GM12873 (cell line): ENCODE measurements around the gene DGKI.

Source experiments
- TF ChIP-seq, protein P1 (sequence below): IDR thresholded peaks from 2 replicates; pipeline ENCODE4 v1.5.1; 2012; ENCODE audit warnings: low read depth, mild to moderate bottlenecking, moderate library complexity, low read length, control low read depth; ENCODE audit not compliant: insufficient read depth; ENCODE audit errors: missing control alignments

The DGKI gene

DNA sequence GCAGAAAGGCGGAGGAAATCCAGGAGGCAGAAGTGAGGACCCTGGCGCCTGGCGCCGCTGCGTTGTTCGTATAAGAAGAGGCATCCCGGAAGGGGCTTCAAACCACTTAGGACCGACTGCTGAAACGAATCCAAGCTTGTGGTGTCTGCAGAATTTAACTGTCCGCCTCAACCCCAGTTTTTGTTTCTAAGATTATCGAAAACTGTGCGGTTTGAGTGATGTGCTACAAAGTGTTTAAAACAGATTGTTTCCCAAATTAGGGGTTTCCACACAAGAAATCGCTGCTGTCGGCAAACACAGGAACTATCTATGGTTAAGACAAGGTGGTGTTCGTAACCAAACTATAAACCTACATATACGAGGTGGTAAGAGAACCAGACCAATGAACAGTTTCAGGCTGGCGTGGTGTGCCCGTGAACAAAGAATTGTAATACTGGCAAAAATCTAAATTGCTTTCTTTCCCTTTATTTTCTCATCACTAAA, 835 bp upstream of the DGKI start:
- TF ChIP-seq, protein P1, sequence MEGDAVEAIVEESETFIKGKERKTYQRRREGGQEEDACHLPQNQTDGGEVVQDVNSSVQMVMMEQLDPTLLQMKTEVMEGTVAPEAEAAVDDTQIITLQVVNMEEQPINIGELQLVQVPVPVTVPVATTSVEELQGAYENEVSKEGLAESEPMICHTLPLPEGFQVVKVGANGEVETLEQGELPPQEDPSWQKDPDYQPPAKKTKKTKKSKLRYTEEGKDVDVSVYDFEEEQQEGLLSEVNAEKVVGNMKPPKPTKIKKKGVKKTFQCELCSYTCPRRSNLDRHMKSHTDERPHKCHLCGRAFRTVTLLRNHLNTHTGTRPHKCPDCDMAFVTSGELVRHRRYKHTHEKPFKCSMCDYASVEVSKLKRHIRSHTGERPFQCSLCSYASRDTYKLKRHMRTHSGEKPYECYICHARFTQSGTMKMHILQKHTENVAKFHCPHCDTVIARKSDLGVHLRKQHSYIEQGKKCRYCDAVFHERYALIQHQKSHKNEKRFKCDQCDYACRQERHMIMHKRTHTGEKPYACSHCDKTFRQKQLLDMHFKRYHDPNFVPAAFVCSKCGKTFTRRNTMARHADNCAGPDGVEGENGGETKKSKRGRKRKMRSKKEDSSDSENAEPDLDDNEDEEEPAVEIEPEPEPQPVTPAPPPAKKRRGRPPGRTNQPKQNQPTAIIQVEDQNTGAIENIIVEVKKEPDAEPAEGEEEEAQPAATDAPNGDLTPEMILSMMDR = no peak

DNA sequence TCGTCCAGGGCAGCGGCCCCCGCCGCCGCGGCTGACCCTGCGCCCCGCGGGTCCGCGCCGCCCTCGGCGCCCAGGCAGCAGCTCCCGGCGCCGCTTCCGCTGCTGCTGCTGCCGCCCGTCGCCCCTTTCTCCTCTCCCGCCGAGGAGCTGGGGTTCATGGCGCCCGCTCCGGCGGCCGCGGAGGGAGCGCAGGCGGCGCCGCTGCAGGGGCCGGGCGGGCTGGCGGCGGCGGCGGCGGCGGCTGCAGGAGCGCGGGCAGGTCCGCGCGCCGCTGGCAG, 286 bp downstream of the DGKI start:
- TF ChIP-seq, protein P1 = no peak

DNA sequence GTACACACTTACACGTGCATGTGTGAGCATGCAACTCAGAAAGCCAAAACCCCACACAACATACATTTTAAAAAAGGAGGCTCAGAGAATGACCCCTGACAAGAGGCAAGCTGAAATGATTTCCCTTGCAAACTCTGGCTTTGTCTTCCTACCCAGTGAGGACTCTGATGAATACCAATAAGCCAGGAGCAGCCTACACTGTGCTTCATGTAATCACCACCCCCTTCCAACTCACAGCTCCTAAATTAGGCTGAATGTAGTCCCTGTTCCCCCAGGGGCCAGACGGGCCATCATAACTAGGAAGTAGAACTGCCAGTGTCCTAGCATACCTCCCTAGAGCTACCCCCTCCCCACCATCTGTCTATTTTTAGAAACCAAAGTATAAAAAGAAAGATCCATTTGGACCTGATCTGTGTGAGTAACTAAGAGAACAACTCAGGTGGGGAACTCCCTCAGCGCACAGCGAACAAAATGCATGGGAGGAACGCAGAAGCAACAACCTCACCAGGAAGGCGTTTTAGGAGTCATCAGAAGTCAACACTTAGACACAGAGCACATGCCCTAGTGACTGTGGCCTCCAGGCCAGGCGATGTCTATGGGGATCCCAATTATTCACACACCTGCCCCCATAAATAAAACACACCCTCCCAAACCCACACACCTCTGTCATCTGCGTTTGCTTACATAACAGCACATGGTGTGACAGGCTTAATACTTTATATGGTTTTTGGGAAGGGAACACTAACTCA, 1.9 kb downstream of the DGKI start:
- TF ChIP-seq, protein P1 = no peak

DNA sequence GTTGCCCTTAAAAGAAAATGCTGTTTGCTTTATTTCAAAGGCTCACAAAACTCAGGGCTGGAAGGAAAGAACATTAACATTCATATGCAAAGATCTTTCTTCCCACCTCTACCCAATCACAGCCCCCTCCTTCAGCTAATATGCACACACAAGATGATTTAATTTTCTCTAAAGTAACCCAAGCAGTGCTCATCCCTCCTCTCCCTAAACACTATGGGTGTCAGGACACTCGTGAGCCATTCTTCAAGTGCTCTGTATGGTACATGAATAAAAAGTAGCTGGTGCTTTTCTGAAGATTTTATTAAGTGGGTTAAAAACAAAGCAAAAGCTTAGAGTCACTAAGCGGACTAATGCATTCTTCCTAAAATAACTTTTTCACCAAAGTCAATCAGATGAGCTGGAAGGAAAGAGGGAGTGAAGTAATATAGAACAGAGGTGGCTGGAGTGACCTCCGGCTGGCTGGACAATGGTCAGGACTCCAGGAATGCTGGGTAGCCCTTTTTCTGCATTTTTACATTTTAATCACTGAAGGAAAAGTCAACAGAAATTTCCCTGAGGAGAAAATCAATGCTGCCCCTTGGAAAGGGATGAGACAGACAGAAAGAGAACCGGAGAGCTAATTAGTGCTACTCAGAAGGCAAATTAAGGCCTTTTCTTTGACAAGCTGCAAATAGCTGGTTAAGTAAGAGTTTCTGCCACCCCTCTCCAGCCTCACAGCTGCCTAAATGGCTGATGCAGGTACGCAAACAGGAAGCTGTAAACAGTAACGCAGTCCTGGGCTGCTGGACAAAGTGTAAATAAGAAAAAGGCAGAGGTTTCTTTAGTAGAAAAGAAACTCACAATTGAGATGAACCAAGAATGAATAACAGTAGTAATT, 6.6 kb downstream of the DGKI start:
- TF ChIP-seq, protein P1 = no peak

DNA sequence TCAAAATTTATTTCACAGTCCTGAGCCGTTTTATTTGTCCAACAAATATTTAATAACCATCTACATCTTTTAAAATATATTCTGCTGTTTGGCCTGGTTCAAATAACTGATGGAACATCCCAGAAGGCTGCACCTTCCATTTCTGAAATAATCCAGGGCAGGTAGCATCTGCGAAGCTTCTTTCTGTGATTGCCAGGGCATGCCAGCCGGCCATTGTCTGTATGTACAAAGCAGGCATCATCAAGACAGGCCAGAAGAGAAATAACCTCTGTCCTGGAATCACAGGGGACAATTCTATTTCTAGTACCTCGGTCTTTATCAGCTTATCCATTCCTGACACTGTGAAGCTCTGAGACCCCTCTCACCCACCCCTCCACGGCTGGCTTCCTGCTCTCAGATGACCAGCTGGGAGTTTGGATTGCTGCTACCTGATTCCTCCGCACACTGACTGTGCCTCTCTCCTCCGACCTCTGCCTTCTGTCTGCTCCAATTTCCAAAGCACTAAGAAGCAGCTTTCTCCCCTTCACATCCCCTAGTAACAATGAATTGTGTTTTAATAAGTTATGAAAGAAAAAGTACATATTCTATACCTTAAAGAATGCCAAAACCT, 8.0 kb downstream of the DGKI start:
- TF ChIP-seq, protein P1 = no peak

DNA sequence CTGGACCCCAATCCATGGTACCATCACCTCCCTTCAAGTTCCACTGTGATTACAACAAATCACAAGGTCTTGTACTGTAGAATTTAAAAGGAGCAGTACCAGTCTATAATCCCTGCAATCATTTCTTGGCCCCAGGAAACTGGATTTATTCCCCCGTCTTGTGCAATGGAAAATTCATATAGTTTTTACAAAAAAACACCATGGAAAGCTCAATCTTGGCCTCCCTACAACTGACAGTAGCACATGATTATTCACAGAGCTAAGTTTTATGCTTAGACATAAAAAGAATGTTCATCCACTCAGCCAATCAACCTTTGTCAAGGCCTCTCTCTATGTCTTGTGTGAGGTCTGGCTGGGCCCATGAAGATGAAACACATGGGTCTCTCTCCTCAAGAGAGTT, 10.2 kb downstream of the DGKI start:
- TF ChIP-seq, protein P1 = no peak

DNA sequence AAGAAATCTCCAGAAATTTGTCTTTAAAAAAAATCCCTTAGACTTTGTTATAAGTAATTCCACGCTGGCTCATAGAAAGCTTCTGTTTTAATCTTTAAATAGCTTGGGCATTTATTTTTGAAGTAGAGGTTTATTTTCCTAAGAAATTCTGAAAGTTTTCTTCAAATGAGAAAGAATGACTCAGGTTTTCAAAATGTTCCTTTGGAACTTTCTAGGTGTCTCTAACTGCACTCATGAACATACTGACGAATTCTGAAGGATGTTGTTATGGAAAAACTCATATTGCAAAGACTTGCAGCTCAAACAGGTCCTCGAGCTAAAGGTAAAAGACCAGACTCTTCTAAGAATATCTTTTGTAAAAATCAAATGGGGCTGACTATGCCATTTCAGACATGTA, 10.7 kb downstream of the DGKI start:
- TF ChIP-seq, protein P1 = no peak
